ENCODE measurements around the gene TRMT112. TPM values are rescaled to one million over a fixed set of nuclear protein-coding genes. Genes with fewer than 3 reads are reported as not detected.

Gene TRMT112
- total RNA-seq, 2 experiments from 2014 or later = 197 TPM

GRCh38 chr11:64275841-64276240 lies 41.5 kb downstream of the TRMT112 start:
- DNase-seq (no peak), ATAC-seq (no peak)
- Mint-ChIP-seq H3K36me3 (ENCODE audit: low read depth) (no peaks in the 10 kb centered on the region), H3K27me3 (no peaks in the 10 kb centered on the region), H3K27ac (no peak overlapping the region), H3K4me3 (no peak overlapping the region), H3K4me1 (ENCODE audit: low read depth) (peaks cover 6% of the 10 kb centered on the region), H3K9me3 (no peaks in the 10 kb centered on the region)
- TF ChIP-seq CTCF (IDR thresholded peaks at IDR 0.05) = no peak
- ChIA-PET POLR2A (interaction anchor here (0.7 to 1.6 kb wide), 4 partner anchors 9 to 91 kb away, joined by 3 to 6 read pairs (median 3); partner anchors contain the start of genes BAD, DNAJC4 and GPR137), CTCF (interaction anchor here (1.4 to 2.3 kb wide), 2 partner anchors 25 to 29 kb away, joined by 4 to 10 read pairs; partner anchors contain the start of gene CATSPERZ)
- intact Hi-C loops (cut with micrococcal nuclease) = no loop called here

GRCh38 chr11:64275031-64275800 lies 42.1 kb downstream of the TRMT112 start:
- ChIA-PET POLR2A (interaction anchor here (0.7 to 1.0 kb wide), 3 partner anchors 8 to 78 kb away, joined by 3 to 4 read pairs (median 3); partner anchors contain the start of gene DNAJC4), CTCF (interaction anchor here (0.8 to 2.3 kb wide), 3 partner anchors 26 to 29 kb away, joined by 3 to 10 read pairs (median 4); partner anchors contain the start of gene CATSPERZ)
- DNase-seq (no peak), ATAC-seq (no peak)
- Mint-ChIP-seq H3K4me3 (no peak overlapping the region), H3K36me3 (ENCODE audit: low read depth) (no peaks in the 10 kb centered on the region), H3K27me3 (no peaks in the 10 kb centered on the region), H3K4me1 (ENCODE audit: low read depth) (peaks cover 6% of the 10 kb centered on the region), H3K27ac (no peak overlapping the region), H3K9me3 (no peaks in the 10 kb centered on the region)
- intact Hi-C loops (cut with micrococcal nuclease) = no loop called here
- TF ChIP-seq CTCF (IDR thresholded peaks at IDR 0.05) = no peak

- TF ChIP-seq CTCF (IDR thresholded peaks at IDR 0.05) = no peak
- ChIA-PET CTCF (interaction anchor here (0.7 to 6.1 kb wide), 8 partner anchors 18 to 65 kb away, joined by 3 to 77 read pairs (median 7); partner anchors contain the start of genes ESRRA, FERMT3, PLCB3 and PRDX5), POLR2A (interaction anchor here (0.6 to 6.6 kb wide), 17 partner anchors 10 to 84 kb away, joined by 3 to 132 read pairs (median 6); partner anchors contain the start of genes BAD, ESRRA, FERMT3 and FKBP2)
- peak; percentile 98 for DNase-seq
- intact Hi-C loops (cut with micrococcal nuclease) = no loop called here
- Mint-ChIP-seq H3K9me3 (no peaks in the 10 kb centered on the region), H3K36me3 (ENCODE audit: low read depth) (peaks cover 8% of the 10 kb centered on the region), H3K4me3 (peak overlapping the region; percentile 96), H3K4me1 (ENCODE audit: low read depth) (peaks cover 21% of the 10 kb centered on the region), H3K27ac (peak overlapping the region; percentile 95), H3K27me3 (no peaks in the 10 kb centered on the region)
- peak; percentile 73 for ATAC-seq
Measured at GRCh38 chr11:64269540-64270220, 47.7 kb downstream of the TRMT112 start.

- Mint-ChIP-seq H3K27ac (peak overlapping the region; percentile 95), H3K36me3 (ENCODE audit: low read depth) (peaks cover 8% of the 10 kb centered on the region), H3K27me3 (no peaks in the 10 kb centered on the region), H3K4me3 (peak overlapping the region; percentile 96), H3K4me1 (ENCODE audit: low read depth) (peaks cover 21% of the 10 kb centered on the region), H3K9me3 (no peaks in the 10 kb centered on the region)
- ATAC-seq (peak; percentile 22), DNase-seq (peak; percentile 76)
- TF ChIP-seq CTCF (IDR thresholded peaks at IDR 0.05) = no peak
- ChIA-PET POLR2A (interaction anchor here (0.6 to 6.6 kb wide), 14 partner anchors 10 to 84 kb away, joined by 3 to 132 read pairs (median 8); partner anchors contain the start of genes BAD, ESRRA, FERMT3 and GPR137), CTCF (interaction anchor here (1.2 to 6.1 kb wide), 7 partner anchors 17 to 86 kb away, joined by 3 to 77 read pairs (median 10); partner anchors contain the start of genes ESRRA, FERMT3 and PLCB3)
- intact Hi-C loops (cut with micrococcal nuclease) = no loop called here
Measured at GRCh38 chr11:64268893-64269539, 48.3 kb downstream of the TRMT112 start.

Measured in activated CD8-positive, alpha-beta T cell treated with anti-CD3 and anti-CD28 coated beads for 36 hours (primary cell).